GM19397 (cell line): Measurements from ENCODE around the gene COX8C.

Source experiments
- ATAC-seq: cut with Tn5 transposase; IDR thresholded peaks from one replicate; pipeline ENCODE4 v1.9.1; 2021; ENCODE audit warnings: mild to moderate bottlenecking, moderate library complexity; ENCODE audit not compliant: unreplicated experiment

COX8C gene

GRCh38 chr14:93346926-93347721 is at the start of gene COX8C:
Gene COX8C (plus strand): TSS chr14:93347182. CDS start chr14:93347269, 87 bp downstream.
- ATAC-seq = no peak

GRCh38 chr14:93299416-93299815 is 47.6 kb upstream of the COX8C start:
- no peak for ATAC-seq

GRCh38 chr14:93299866-93300265 is 47.1 kb upstream of the COX8C start:
- ATAC-seq = no peak

GRCh38 chr14:93301821-93302447 is 45.0 kb upstream of the COX8C start:
- ATAC-seq = no peak

- no peak for ATAC-seq
These were observed 44.0 kb upstream of the COX8C start for GRCh38 chr14:93302688-93303581.

- ATAC-seq = no peak
These were observed 43.3 kb upstream of the COX8C start for GRCh38 chr14:93303659-93304058.

- ATAC-seq = no peak
These were observed 42.2 kb upstream of the COX8C start for GRCh38 chr14:93304771-93305170.

- ATAC-seq = no peak
These were observed 41.1 kb upstream of the COX8C start for GRCh38 chr14:93305725-93306418.

GRCh38 chr14:93306812-93307211 is 40.2 kb upstream of the COX8C start:
- no peak for ATAC-seq

- no peak for ATAC-seq
These were observed 38.2 kb upstream of the COX8C start for GRCh38 chr14:93308686-93309345.

- ATAC-seq = no peak
These were observed 37.5 kb upstream of the COX8C start for GRCh38 chr14:93309427-93309966.

GRCh38 chr14:93311082-93311481 is 35.9 kb upstream of the COX8C start:
- ATAC-seq = no peak

- no peak for ATAC-seq
These were observed 31.4 kb upstream of the COX8C start for GRCh38 chr14:93315575-93315974.

- ATAC-seq = no peak
These were observed 30.3 kb upstream of the COX8C start for GRCh38 chr14:93316716-93317115.

- ATAC-seq = no peak
These were observed 29.6 kb upstream of the COX8C start for GRCh38 chr14:93317210-93317874.

- ATAC-seq = no peak
These were observed 28.8 kb upstream of the COX8C start for GRCh38 chr14:93317875-93318807.

- ATAC-seq = no peak
These were observed 28.1 kb upstream of the COX8C start for GRCh38 chr14:93318927-93319326.

- ATAC-seq = no peak
These were observed 27.5 kb upstream of the COX8C start for GRCh38 chr14:93319494-93319893.
